RCC 7860 (cell line): ENCODE measurements around the gene ADPGK.
A peak's percentile ranks its signal among the peaks of the same experiment; 100 is the strongest.

ENCODE experiments used
- DNase-seq: peaks from one replicate; pipeline ENCODE4 v3.0.0-alpha.2; 2015; ENCODE audit warnings: low spot score
- FAIRE-seq: peaks from 2 replicates; lab custom pipeline; 2012; peaks lifted over from hg19 to GRCh38; lab: Jason Lieb, UNC

The ADPGK gene

DNA sequence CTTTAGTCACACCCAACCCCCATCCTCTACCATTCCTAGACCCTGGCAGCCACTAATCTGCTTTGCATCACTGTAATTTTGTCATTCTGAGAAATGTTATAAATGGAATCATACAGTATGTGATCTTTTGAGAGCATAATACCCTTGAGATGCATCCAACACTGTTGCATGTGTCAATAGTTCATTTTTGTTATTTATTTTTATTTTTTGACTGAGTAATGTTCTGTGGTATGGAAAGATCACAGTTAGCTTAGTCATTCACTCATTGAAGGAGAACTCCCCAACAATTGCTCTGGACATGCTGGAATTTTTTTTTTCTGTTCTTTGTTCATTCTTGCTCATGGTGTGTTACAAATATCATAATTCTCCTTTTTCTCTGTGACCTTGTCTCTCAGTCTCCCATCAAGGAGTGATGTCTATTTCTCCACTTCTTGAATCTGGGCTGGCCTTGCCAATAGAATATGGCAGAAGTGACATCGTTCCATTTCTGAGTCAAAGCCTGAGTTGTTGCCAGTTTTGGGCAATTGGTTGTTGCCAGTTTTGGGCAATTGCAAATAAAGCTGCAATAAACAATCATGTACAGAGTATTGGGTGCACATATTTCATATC lies 6.8 kb upstream of the ADPGK start:
- no peak for DNase-seq
- no peak for FAIRE-seq

DNA sequence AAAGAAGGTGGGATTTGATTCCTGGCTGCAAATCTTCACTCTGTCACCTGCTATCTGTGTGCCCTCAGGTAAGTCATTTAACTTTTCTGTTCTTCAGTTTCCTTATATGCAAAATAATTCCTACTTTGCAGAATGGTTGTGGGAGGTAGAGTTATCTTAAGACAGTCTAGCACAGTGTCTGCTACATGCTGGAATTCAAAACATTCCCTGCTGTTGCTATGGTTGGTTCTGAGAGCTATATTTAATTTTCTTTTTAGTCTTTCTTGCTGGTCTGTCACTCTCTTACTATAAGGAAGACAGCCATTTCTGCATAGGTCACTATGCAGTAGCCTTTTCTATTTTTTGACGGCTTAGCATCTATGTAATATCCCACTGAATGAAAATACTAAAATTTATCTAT lies 4.0 kb upstream of the ADPGK start:
- FAIRE-seq, result no peak
- DNase-seq, result no peak

DNA sequence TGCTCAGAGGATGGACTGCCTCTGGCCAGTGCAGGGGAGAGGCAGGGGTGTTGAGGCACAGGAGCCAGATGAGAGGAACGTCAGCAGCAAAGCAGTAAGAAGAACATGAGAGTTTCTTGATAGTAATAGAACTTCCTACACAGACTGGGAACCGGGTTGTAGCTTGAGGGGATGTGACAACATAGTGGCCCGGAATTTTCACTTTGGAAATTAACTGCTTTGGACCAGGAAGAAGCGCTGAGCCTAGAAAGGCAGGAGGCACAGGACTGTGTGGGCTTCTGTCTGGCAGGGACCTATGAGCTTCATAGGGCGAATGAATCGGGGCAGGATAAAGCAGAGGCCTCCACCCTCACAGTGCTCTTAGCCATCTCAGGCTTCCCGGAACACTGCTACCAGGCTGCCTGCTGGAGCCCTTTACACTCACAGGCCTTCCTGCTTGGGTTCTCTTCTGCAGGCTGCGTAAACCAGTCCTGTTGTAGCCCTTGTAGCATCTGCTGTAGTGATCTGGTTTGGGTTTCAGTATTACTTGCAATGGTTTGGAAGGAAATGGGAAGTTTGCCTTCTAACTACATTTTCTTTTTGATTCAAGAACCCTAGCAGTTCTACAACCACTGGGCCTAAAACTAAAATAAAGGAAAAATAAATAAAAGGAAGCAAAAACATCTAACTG lies 3.3 kb upstream of the ADPGK start:
- DNase-seq (no peak), FAIRE-seq (no peak)

DNA sequence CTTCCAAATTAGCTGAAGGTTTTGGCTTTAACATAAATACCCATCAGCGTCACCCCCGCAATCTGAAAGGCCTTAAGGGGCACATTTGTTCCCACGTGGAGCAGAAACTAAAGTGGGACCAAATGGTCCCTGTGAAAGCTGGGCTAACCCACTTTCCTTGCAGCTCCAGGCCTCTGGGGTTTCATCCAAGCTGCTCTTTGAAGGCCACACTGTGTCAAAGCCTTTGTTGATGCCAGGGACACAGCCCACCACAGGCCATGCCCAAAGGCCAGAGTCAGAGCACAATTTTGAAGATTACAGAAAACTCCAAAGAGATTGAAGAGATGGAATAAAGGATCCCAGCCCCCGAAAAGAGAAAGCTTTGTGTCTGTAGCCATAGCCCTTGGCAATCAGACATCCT lies 2.7 kb upstream of the ADPGK start:
- DNase-seq, result no peak
- FAIRE-seq, result no peak

DNA sequence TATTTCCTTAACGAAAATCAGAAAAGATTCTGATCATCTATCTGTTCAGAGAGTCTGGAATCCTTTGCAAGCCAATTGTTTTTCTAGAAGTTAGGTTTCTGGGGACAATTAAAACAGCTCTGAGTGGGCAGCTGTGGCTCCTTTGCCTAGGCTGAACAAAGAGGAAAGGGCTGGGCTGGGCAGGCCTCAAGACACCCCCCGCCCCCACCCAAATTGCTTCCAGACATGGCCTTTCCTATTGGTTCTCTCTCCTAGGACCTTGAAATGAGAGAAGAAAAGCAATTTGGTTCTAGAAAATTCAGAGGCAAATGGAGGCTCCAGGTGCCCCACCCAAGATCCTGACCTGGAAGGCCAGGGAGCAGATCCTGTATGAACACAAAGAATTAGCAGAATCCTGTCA lies 2.3 kb upstream of the ADPGK start:
- no peak for FAIRE-seq
- DNase-seq, result no peak

DNA sequence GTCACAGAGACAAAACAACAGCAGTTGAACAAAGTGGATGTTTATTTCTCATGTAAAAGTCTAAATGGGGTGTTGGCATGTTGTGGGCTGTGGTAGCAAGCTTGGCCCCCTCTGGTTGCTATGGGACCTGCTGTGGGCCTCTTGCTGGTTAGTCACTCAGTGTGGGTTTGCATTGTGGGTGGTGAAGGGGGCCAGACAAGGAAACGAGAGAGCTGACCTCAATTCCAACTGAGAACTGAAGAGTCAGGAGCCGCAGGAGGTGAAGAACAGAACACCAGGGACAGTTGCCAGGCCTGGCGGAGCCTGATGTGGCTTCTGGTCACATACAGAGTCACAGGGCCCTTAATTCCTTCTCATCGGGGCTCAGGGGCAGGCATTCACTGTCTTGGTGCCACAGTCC lies 1.9 kb upstream of the ADPGK start:
- FAIRE-seq (no peak), DNase-seq (peak; percentile 25)

DNA sequence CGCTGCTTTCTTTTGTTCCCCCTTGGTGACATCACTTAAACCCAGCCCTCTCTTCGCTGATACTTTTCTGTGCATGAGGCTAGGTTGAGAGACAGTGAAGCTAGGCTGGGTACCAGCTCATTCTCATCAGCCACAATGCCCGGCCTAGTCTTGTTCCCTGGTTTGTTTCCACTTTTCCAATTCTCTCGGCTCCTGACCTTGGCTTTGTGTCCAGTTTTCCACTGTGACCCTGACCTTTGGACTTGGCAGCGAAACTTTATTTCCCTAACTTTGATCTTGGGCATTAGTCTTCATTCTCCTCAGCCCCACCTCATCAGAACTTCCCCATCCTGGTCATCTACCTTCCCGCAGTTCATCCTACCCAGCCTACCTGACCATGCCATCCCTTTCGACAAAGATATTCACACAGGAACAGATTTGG lies 908 bp upstream of the ADPGK start:
- DNase-seq, result no peak
- FAIRE-seq, result no peak

DNA sequence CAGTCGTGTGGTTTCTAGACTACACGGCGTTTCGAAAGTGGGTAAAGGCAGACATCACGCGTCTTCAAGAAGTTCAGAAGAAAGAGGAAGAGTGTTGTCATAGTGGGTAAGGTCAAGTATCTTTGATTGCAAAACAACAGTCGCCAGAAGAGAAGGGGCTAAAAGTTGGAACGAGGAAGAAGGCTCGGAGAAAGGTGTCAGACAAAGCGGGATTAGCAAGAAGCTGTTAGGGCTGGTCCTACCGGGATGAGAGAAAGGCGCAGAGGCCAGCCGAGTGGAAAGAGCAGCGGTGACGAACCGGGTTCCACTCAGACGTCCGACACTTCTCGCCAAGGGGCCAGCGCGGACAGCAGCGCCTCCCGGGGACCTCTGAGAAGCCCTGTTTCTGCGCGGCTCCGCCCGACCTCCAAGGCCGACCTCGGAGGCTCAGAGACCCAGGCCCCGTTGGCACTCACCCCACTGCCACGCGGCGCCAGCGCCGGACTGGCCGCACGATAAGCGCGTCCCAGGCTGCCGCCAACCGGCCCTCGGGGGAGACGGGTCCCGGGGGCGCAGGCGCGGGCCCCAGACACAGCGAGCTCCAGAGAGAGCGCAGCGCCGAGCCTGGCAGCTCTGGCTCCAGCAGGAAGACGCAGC lies 436 bp downstream of the ADPGK start:
- DNase-seq (peak; percentile 4), FAIRE-seq (no peak)

DNA sequence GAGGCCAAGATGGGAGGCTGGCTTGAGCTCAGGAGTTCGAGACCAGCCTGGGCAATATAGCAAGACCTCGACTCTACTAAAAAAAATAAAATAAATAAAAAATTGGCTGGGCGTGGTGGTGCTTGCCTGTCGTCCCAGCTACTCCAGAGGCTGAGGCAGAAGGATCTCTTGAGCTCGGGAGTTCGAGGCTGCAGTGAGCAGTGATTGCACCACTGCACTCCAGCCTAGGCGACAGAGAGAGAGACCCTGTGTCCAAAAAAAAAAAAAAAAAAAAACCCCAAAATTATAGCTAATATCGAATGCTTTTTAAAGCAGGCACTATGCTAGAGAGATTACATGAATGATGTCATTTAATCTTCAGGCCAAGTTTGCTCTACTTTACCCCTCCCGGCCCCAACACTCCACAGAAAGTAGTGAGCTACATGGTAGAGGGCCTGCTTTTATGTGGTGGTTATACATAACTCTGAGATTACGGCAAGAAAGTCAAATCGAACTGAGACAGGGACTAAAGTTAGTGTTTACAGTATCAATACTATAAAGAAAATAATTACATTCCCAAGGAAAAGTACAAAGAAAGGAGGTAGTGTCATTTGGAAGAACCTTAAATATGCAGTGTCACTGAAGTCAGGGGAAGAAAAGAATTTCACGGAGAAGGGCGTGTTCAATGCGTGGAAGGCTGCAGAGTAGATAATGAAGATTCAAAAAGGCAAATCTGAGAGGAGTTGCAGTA lies 1.1 kb downstream of the ADPGK start:
- FAIRE-seq, result no peak
- DNase-seq, result no peak

DNA sequence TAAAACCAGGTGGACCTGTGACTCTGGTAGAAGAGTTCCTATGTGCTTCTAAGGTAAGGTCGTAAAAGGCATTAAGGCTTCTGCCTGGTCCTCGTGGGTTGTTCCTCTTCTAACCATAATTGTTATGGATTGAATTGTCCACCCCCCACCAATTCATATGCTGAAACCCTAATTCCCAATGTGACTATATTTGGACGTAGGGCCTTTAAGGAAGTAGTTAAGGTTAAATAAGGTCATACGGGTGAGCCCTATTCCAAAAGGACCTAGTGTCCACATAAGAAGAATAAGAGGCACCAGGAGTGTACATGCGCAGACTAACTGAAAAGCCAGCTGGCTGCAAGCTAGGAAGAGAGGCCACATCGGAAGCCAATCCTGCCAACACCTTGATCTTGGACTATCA lies 1.9 kb downstream of the ADPGK start:
- FAIRE-seq, result no peak
- DNase-seq, result no peak

DNA sequence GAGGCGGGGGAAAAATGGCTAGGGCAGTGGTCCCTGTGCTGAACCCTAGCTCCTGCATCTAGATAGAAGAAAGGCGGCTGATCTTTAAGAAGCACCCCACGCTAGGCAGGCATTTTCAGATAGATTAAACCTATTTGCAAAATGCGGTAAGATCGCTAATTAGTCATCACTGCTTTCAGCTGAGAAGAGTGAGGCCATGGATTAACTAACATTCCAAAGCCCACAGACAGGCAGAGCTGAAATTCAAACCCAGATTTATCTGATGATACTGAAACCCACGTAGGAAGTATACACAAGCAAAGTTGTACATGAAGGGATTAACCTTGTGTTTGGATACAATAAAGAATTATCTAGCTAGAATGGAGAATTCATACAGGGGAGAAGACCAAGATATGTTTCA lies 4.8 kb downstream of the ADPGK start:
- FAIRE-seq (no peak), DNase-seq (no peak)

DNA sequence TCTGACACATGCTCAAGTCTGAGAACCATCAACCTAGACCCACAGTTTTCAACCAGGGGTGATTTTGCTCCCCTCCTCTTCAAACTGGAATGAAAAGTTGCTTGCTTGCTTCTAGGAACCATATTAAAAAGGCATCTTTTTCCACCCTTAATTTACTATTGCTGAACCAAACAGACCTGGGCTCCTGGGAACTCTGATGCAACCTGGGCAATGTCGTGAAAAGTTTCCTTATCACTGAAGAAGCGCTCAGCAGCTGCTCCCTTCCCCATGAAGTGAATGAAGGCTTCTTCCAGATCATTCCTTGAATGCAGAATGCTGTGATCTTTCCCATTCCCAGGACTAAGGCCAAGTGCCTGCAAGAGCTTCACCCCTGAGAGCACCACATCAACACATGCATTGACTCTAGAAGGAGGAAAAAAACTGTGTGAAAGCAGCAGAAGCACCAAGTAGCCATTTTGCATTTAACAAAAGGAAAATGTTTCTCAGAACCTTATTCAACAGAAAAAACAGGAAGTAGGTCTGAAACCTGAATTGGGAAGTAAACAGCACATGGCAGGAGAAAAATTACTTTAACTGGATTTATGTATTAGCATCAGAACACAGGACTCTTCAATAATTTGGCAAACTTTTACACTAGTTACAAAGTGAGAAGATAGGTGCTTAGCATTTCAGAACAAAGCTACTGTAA lies 8.7 kb downstream of the ADPGK start:
- DNase-seq (no peak), FAIRE-seq (no peak)

DNA sequence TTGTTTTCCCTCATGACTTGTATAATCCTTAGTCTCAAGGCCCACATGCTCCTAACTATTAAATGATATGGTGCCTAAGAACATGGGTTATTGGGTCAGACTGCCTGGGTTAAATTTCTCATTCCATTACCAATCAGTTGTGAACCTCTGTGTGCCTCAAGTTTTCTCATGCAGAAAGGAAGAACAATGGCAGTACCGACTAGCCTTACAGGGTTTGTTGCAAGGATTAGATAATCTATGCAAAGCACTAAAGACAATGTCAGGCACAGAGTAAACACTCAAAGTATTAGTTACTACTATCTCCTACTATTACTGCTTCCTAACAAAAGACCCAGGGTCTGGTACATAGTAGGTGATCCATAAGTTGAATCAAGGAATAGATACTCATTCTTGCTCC lies 12.2 kb downstream of the ADPGK start:
- no peak for FAIRE-seq

DNA sequence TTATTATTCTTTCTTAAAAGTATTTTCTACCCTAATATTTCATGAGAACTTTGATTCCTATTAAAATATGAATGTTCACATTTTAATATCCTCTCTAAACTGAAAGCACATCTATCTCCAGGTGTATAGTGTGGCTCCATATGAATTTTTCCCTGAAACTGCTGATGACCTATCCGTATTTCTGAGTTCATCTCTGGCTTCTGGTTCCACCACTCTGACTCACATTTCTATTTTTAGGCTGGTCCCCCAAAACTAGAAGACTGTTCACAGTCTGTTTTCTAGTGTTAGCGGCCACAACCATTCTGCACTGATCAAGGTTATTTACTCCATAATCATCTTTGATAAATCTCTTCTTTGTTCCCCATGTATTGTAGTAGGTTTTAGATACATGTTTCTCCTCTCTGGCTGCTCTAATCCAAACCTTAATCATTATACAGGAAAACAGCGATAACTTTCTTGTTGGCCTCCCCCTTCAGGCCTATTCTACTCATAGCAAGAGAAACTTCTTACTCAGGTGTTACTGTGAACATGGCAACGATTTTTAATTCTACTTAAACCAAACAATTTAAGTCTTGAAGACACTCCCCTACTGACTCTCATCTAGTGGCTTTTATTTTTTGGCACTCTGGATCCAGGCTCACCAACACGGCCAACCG lies 12.8 kb downstream of the ADPGK start:
- FAIRE-seq, result no peak
- DNase-seq, result no peak

More for the DNA sequence above, 12.2 kb downstream of the ADPGK start:
- no peak for DNase-seq

DNA sequence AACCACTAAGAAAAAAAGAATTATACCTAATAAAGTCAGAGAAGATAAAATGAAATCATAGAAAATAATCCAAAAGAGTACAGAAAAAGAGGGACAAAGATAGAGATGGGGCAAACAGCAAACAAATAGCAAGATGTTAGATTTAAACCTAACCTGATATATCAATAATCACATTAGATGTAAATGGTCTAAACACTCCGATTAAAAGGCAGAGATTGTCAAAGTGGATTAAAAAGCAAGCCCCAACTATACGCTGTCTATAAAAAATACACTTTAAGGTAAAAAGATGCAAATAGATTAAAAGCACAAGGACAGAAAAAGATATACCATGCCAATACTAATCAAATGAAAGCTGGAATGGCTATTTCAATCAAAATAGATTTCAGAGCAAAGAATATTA lies 16.8 kb downstream of the ADPGK start:
- FAIRE-seq, result no peak
- no peak for DNase-seq

DNA sequence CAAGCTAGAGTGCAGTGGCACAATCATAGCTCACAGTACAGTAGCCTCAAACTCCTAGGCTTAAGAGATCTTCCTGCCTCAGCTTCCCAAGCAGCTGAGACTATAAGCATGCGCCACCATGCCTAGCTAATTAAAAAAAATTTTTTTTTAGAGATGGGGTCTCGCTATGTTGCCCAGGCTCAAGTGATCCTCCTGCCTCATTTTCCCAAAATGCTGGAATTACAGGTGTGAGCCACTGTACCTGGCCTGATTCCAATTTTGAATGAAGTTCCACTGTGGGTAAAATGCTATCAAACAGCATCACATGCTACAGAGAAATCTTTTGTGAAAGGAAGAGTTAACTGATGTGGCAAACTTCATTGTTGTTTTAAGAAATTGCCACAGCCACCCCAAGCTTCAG lies 17.5 kb downstream of the ADPGK start:
- FAIRE-seq, result no peak
- DNase-seq, result no peak

DNA sequence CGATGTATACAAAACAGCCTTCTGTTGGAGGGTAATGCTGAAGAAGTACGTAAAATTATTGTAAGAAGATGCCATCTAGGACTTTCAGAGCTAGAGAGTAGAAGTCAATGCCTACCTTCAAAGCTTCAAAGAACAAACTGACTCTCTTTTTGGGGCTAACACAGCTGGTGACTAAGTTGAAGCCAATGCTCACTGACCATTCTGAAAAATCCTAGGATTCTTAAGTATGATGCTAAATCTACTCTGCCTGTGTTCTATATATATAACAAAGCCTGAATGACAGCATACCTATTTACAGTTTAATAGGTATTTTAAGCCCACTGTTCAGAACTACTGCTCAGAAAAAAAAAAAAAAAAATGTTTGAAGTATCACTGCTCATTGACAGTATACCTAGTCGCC lies 18.9 kb downstream of the ADPGK start:
- FAIRE-seq (no peak), DNase-seq (no peak)

DNA sequence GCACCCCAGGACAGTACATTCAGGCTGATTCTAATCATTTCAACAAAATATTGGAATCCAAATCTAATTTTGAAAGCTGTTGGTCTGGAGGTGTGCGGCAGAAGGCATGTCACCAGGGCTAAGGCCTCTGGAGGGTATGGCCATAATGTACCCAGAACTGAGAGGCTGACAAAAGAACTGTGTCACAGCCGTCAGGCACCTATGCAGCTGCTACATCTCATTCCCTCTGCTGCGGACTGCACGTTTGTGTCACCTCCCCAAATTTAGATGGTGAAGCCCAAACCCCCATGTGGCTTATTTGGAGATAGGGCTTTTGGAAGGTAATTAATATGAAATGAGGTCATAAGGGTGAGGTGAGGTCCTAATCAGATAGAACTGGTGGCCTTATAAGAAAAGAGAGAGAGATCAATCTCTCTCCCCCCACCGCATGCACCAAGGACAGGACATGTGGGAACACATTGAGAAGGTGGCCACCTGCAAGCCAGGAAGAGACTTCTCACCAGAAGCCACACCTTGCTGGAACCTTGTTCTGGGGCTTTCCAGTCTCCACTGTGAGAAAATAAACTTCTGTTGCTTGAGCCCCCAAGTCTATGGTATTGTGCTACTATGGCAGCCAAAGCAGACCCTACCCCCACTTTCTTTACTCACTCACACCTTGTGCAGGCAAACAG lies 22.8 kb downstream of the ADPGK start:
- no peak for DNase-seq
- FAIRE-seq, result no peak

DNA sequence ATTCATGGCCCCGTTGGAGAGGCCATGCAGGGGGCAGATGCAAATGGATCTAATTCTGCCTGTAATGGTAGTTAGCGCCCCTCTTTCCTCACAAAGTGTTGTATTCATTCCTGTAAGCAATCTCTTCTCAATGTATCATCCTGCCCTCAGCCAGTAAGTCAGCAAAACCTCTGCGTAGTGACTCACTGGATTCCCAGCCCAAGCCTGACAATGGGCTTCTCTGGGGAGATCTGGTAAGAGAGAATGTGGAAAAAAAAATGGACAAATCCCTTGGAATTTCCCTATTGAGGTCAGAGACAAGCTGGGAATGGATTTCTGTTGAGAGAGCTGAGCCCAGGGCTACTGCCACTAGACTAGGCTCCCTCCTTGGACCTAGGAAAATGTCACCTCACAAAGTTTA lies 25.4 kb downstream of the ADPGK start:
- peak; percentile 77 for DNase-seq
- FAIRE-seq, result peak; percentile 65

DNA sequence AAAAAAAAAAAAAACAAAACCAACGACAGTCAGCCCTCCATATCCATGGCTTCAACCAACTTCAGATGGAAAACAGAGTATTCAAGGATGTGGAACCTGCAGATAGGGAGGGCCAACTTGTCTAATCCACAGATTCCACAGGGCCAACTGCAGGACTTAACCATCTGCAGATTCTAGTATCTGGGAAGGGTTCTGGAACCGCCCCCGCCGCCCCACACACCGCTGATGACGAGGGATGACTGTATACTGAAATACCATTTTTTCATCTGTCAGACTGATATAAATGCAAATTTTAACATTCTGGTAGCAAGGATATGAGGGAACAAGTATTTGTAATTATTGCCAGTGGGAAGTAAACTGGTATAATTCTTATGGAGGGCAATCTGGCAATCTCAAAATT lies 29.5 kb downstream of the ADPGK start:
- FAIRE-seq (no peak), DNase-seq (no peak)
